Ramos (cell line): ENCODE measurements around the gene BAHCC1.

ENCODE experiments used
- in situ Hi-C: fragments of 300-500 bp; cut with MboI; formaldehyde crosslinking; loops from one replicate; pipeline ENCODE4 v1.14.3; 2022; ENCODE audit warnings: low sequenced_read_pairs; ENCODE audit not compliant: unreplicated experiment

Gene BAHCC1

GRCh38 chr17:81406117-81406953 is 11.1 kb downstream of the BAHCC1 start:
- in situ Hi-C loops = no loop called here

DNA sequence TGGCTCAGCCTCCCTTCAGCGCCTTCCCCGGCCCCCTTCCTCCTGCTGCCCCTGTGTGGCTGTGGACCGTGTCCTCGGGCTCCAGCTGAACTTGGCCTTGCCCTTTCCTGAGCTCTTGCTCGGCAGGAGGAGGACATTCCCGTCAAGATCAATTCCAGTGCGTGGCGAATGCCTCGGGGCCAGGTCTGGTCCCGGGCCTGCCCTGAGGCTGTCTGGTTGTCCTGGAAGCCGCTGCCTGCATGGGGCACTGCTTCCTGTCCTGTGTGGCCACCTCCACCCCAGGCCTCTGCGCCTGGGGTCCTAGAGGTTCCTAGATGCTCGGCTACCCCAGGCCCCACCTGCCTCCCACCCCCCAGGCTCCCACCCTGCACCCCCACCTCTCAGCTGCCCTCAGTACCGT is 12.8 kb downstream of the BAHCC1 start:
- in situ Hi-C loops = no loop called here

- in situ Hi-C loops = no loop called here
Observed at GRCh38 chr17:81409190-81409935, 14.1 kb downstream of the BAHCC1 start.

DNA sequence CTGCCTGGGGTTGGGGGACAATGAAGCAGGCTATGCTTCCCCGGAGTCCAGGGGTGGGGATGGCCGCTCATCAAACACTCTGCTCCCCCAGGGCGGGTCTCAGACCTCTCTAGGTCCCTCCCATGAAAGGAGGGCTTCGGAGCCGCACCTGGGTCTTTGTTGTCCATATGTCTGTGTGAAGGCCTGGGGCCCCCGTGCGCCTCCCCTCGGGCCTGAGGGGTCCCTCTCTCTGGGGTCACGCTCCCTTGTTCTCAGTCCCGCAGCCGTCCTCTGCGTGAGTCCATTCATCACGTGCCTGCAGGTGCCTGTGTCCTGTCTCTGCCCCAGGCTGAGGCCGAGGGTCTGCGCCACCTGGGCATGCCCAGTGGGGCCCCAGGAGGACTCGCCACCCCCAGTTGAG is 15.6 kb downstream of the BAHCC1 start:
- in situ Hi-C loops = no loop called here

DNA sequence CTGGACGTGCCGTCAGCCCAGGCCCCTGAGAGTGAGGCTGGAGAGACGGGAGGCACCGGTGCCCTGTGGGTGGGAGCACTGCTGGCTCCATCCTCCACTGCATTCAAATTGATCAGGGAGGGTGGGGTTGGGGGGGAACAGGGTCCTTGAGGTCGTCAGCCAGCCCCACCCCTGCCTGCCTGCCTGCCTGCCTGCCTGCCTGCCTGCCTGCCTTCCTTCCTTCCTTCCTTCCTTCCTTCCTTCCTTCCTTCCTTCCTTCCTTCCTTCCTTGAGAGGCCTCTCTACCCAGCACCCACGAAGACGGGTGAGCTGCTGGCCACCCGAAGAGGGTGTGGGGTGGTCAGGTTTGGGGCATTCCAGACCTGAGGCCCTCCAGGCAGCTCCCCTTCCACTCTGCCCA is 16.0 kb downstream of the BAHCC1 start:
- in situ Hi-C loops = no loop called here

DNA sequence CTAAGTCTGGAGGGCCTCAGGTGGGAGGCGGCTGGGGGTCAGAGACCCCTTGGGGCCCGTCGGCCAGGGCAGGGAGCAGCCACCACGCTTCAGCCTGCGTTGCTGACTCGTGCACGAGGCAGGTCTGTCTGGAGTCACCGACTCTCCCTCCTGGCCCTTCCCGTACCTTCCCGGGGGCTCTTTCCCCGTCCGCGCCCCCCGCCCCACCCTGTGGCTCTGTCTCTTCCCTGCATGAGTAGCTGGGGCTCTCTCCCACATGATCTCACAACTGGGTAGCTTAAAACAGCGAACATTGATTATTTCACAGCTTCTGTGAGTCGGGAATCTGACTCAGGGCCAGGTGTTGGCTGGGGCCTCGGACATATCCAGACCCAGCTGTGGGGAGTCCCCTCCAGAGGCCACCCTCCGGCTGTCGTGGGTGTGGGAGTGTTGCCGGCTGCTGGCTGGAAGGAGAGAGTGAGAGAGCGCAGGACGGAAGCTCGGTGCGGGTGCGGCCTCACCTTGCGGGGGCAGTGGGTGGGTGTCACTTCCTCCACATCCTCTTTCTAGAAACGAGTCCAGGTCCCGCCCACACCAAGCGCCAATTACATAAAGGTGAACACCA is 17.3 kb downstream of the BAHCC1 start:
- in situ Hi-C loops = no loop called here

- in situ Hi-C loops = no loop called here
Observed at GRCh38 chr17:81413497-81414135, 18.4 kb downstream of the BAHCC1 start.

- in situ Hi-C loops = no loop called here
Observed at GRCh38 chr17:81414756-81415516, 19.7 kb downstream of the BAHCC1 start.

GRCh38 chr17:81415681-81416080 is 20.4 kb downstream of the BAHCC1 start:
- in situ Hi-C loops = no loop called here

- in situ Hi-C loops = no loop called here
Observed at GRCh38 chr17:81416612-81417011, 21.4 kb downstream of the BAHCC1 start.

DNA sequence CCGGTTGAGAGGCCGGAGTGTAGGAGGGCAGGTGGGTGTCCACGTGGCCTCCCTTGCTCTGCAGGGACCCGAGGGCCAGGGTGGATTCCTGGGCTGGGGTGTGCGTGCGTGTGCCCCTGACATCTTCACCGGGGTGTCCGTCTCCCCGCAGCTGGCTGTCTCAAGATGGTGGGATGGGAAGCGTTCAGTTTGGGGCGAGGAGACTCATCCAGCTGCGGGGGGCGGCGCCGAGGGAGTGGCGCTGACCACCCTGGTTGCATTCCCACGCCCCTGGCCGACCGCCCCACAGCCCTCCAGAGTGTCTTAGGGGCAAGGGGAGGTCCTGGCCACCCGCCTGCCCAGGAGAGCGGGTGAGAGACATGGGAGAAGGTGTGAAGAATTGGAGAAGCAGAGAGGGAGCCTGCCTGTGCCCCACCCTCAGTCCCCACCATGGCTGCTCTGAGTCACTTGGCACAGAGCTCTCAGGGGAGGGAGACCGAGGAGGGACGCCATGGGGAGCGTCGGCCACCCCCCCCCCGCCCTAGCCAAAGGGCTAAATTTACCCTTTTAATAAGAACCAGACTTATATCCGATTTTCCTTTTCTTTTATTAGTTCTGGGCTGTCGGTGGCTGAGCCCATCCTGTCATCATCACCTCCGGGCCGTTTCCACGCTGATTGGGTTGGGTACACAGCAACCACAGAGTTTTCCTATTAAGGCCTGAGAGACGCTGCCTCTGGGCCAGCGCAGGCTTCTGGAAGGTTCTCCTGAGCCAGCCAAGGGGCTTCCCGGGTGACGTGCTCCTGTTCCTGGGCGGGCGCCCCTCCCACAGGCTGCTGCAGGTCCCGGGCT is 22.0 kb downstream of the BAHCC1 start:
- in situ Hi-C loops = no loop called here

- in situ Hi-C loops = no loop called here
Observed at GRCh38 chr17:81417879-81418709, 22.8 kb downstream of the BAHCC1 start.

- in situ Hi-C loops = no loop called here
Observed at GRCh38 chr17:81418710-81419318, 23.6 kb downstream of the BAHCC1 start.

- in situ Hi-C loops = no loop called here
Observed at GRCh38 chr17:81419319-81419885, 24.1 kb downstream of the BAHCC1 start.

GRCh38 chr17:81419886-81420768 is 24.9 kb downstream of the BAHCC1 start:
- in situ Hi-C loops = no loop called here

GRCh38 chr17:81420769-81421462 is 25.7 kb downstream of the BAHCC1 start:
- in situ Hi-C loops = no loop called here
